ENCODE results near the gene ATP11A. TPM values are rescaled to one million over a fixed set of nuclear protein-coding genes. Genes with fewer than 3 reads are reported as not detected.

ATP11A gene
- total RNA-seq, 1 donor from 2014 or later = 70.9 TPM

DNA sequence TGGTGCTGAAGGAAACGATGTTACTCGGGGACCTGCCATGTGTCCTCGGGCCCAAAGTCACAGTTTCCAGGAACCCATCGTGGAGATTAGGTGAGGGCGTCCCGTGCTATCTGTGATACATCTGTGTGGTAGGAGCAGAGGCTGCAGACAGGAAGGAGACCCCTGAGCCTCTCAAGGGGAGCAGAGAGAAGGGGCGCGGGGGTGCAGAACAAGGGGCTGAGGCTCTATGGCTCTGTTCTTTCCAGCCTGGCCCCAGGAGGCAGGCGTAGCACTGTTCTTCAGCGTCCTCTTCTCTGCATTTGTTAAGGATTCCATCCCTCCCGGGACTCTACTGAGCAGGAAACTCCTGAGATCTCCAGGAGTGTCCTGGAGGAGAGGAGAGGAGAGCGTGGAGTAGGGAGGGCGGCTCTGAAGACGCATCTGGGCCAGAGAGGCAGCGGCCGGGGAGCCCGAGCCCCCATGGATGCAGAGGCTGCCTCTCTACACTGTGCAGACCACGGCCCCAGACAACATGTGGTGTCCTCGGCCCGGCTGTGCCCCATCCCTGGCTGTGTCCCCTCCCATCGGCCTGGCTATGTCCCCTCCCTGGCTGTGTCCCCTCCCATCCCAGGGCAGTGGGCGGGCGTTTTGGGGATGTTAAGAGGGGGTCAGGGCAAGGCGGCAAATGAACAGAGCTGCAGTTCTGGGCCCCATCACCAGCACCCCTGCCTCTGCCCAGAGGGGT, 118.0 kb downstream of the ATP11A start:
- Mint-ChIP-seq H3K27me3 (no peaks in the 10 kb centered on the region), H3K9me3 (no peaks in the 10 kb centered on the region), H3K4me3 (no peak overlapping the region), H3K4me1 (ENCODE audit: unreplicated experiment) (peaks cover 8% of the 10 kb centered on the region), H3K36me3 (peaks cover 22% of the 10 kb centered on the region), H3K27ac (no peak overlapping the region)
- TF ChIP-seq, protein P1, sequence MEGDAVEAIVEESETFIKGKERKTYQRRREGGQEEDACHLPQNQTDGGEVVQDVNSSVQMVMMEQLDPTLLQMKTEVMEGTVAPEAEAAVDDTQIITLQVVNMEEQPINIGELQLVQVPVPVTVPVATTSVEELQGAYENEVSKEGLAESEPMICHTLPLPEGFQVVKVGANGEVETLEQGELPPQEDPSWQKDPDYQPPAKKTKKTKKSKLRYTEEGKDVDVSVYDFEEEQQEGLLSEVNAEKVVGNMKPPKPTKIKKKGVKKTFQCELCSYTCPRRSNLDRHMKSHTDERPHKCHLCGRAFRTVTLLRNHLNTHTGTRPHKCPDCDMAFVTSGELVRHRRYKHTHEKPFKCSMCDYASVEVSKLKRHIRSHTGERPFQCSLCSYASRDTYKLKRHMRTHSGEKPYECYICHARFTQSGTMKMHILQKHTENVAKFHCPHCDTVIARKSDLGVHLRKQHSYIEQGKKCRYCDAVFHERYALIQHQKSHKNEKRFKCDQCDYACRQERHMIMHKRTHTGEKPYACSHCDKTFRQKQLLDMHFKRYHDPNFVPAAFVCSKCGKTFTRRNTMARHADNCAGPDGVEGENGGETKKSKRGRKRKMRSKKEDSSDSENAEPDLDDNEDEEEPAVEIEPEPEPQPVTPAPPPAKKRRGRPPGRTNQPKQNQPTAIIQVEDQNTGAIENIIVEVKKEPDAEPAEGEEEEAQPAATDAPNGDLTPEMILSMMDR (conservative IDR thresholded peaks at IDR 0.05) = no peak
- DNase-seq (ENCODE audit: extremely low spot score, unreplicated experiment) = no peak

DNA sequence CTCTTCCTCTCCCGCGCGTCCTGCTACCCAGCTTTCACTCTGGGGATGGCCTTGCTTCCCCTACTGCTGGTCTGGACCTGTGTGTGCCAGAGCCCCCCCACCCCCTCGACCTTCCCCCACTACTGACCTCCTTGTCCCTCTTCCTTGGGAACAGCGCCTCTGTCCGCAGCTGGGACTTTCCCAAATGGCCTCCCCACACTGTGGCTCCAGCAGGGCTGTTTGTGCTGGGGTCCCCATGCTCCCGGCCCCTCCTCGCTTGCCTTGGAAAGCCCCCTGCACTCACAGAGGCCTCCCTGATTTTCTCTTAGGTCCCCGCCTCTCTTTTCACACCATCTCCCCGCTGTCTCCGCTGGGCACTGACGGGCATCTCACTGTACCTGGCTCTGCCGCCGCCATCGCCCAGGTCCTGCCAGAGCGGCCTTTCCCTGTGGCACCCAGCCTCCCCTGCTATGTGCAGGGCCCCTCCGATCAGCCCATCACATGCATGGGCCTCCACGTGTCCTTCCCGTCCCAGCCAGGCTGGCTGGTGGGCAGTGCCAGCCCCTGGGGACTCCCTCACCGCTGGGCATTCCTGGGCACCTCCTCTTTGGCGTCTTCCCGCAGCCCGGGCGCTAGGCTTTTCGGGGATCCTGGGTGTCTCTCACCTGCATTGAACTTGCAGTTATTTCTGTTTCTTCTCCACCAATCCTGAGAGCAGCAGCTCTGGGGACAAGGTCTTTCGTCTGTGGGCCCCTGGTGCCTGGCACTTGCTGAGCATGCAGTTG, 118.7 kb downstream of the ATP11A start:
- TF ChIP-seq, protein P1 (conservative IDR thresholded peaks at IDR 0.05) = no peak
- peaks cover 26% of the 10 kb centered on the region for H3K36me3 Mint-ChIP-seq
- peaks cover 8% of the 10 kb centered on the region for H3K4me1 Mint-ChIP-seq (ENCODE audit: unreplicated experiment)
- no peak overlapping the region for H3K4me3 Mint-ChIP-seq
- H3K27ac Mint-ChIP-seq = no peak overlapping the region
- no peaks in the 10 kb centered on the region for H3K9me3 Mint-ChIP-seq
- DNase-seq (ENCODE audit: extremely low spot score, unreplicated experiment) = no peak
- no peaks in the 10 kb centered on the region for H3K27me3 Mint-ChIP-seq

DNA sequence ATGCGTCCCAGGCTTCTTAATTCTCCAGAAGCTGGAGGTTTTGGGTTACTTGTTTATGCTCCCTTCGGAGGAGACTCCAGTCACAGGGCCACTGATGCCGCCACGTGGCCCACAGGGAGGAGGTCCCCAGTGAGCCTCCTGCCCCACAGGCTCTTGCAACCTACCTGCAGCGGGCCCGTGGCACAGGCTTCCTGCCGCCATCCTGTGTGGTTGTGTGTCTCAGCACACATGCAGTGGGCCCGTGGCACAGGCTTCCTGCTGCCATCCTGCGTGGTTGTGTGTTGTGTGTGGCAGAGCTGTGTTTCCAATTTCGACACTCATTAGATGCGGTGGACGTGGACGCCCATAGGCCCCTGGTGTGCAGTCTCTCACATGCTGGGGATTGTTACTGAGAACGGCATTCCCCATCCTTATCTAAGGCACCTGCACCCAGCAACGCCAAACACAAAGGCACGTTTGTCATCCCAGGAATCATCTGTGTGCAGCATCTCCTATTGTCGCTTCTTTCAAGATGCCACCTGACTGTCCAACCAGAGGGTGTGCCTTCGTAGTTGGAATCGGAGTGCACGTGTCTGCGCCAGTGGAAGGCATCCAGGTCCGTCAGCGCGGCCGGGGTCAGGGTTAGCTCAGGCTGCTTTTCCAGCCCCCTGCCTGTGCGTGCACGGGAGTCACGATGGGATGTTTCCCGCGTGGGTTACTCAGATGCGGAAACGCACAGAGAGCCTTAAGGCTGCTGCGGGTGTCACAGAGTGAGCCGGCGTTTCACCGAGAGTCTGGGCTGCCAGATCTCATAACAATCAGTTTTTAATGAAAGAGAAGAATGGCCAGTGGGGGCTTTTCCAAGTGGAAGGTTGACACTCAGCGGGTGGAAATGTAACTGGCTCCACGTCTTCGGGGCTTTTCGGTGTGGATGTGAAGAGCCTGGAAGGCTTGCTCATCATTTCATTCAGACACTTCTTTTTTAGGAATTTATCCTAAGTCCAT, 119.8 kb downstream of the ATP11A start:
- H3K4me1 Mint-ChIP-seq (ENCODE audit: unreplicated experiment) = peaks cover 6% of the 10 kb centered on the region
- no peak overlapping the region for H3K4me3 Mint-ChIP-seq
- TF ChIP-seq, protein P1 (conservative IDR thresholded peaks at IDR 0.05) = no peak
- no peak for DNase-seq (ENCODE audit: extremely low spot score, unreplicated experiment)
- no peaks in the 10 kb centered on the region for H3K27me3 Mint-ChIP-seq
- H3K9me3 Mint-ChIP-seq = no peaks in the 10 kb centered on the region
- no peak overlapping the region for H3K27ac Mint-ChIP-seq
- peaks cover 31% of the 10 kb centered on the region for H3K36me3 Mint-ChIP-seq

DNA sequence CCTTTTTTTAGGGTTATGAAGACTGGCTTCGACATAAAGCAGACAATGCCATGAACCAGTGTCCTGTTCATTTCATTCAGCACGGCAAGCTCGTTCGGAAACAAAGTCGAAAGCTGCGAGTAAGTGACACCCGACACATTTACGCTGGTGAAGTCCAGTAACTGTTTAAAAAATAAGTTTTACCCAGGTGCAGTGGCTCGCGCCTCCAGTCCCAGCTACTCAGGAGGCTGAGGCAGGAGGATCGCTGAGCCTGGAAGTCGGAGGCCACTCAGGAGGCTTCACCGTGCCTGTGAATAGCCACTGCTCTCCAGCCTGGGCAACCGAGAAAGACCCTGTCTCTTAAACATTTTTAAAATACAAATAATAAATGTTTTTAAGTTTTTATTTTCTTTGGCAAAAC, 120.8 kb downstream of the ATP11A start:
- H3K36me3 Mint-ChIP-seq = peaks cover 31% of the 10 kb centered on the region
- H3K4me1 Mint-ChIP-seq (ENCODE audit: unreplicated experiment) = no peaks in the 10 kb centered on the region
- TF ChIP-seq, protein P1 (conservative IDR thresholded peaks at IDR 0.05) = no peak
- H3K4me3 Mint-ChIP-seq = no peak overlapping the region
- no peaks in the 10 kb centered on the region for H3K9me3 Mint-ChIP-seq
- DNase-seq (ENCODE audit: extremely low spot score, unreplicated experiment) = no peak
- no peak overlapping the region for H3K27ac Mint-ChIP-seq
- no peaks in the 10 kb centered on the region for H3K27me3 Mint-ChIP-seq

DNA sequence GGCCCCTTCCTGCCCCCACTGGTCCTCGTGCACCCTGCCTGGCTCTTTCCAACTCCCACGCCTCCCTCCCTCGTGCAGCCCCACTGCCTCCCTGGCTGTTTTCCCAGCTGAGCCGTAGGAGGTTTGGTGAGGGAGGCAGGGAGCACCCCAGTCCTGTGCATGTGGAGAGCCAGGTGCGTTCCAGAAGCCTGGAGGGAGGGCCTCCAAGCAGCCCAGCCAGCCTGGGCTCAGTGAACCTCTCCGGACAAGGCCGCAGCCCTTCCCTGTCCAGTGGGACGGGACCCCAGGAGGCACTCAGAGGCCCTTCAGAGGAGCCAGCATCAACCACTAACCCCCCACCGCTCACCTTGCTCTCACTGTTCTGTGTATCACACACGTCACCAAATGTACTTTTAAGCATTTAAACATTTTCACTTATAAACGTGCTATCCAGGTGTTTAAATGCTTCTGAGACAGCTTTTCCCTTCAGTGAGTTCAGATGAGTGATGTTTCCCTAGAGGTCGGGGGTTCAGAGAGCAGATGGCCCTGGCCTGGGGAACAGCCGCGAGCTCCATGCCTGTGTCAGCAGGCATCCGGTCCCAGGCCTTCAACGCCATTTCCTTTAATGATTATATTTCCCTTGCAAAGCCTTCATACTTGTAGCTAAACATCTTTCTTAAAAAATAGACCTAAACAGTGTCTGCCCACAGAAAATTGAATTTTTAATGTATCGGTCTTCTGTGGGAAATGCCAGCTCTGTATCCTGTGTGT, 122.6 kb downstream of the ATP11A start:
- no peak for DNase-seq (ENCODE audit: extremely low spot score, unreplicated experiment)
- Mint-ChIP-seq H3K4me1 (ENCODE audit: unreplicated experiment) (no peaks in the 10 kb centered on the region), H3K4me3 (no peak overlapping the region), H3K36me3 (peaks cover 32% of the 10 kb centered on the region), H3K27ac (no peak overlapping the region), H3K9me3 (no peaks in the 10 kb centered on the region), H3K27me3 (no peaks in the 10 kb centered on the region)
- TF ChIP-seq, protein P1 (conservative IDR thresholded peaks at IDR 0.05) = no peak
